ENCODE data around the gene IL10RA.
A peak's percentile ranks its signal among the peaks of the same experiment; 100 is the strongest.

IL10RA gene

GRCh38 chr11:118048472-118049370 lies 62.5 kb downstream of the IL10RA start:
- peak in 1 of 2 donors; percentile 11 for DNase-seq

DNA sequence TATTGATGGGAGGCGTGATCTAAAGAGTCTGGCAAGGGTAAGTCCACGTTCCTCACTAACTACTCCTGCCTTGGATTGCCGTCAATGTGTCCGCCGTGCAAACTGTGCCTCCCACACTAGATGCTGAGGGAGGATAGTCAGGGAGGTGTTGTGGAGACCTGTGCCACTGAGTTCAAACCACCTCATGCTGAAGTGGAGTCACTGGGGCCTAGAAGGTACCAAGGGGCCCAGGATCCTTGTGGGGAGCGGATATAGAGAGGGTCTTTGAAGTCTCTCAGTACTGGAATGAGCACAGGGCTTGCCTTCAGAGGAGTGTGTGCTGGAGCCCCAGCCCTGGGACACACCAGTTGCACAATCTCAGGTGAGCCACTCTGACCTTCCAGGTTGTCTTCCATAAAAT lies 63.6 kb downstream of the IL10RA start:
- no peak for DNase-seq

DNA sequence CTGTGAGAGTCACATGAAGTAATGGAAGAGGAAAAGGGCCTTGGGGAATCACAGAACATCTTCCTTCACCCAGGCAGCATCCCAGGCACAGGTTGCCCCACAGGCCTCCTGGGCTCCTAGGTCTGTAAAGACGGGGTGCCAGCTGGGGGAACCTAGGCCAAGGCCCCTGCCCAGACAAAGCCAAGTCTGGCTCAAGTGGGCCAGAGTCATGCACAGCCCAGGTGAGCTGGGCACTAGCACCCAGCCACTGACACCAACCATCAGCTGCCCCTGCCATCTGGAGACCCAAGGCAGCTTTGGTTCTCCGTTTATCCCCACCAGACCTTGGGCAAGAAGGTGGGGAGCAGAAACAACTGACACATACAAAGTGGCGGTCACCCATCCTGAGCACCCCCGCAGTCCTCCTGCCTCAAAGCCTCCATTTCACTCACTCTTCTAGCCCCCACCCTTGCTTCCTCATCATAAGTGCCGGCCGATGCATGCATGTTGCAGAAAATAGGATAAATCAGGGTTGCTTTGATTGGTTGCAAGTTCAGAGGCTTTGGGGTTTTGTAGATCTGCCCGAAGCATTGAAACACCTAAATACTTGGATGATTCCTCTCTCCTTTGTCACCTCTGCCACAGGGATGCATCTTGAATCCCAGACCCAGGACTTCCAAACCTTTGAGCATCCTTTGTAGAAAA lies 64.2 kb downstream of the IL10RA start:
- no peak for DNase-seq

All from CD4-positive, alpha-beta T cell treated with Interleukin-4 for 1 hour (primary cell).